Measurements from ENCODE around the gene DLX2. TPM values are rescaled to one million over a fixed set of nuclear protein-coding genes. Genes with fewer than 3 reads are reported as not detected.

The DLX2 gene
- total and polyA plus RNA-seq, 4 donors: 0.50 TPM; not detected in 3

DNA sequence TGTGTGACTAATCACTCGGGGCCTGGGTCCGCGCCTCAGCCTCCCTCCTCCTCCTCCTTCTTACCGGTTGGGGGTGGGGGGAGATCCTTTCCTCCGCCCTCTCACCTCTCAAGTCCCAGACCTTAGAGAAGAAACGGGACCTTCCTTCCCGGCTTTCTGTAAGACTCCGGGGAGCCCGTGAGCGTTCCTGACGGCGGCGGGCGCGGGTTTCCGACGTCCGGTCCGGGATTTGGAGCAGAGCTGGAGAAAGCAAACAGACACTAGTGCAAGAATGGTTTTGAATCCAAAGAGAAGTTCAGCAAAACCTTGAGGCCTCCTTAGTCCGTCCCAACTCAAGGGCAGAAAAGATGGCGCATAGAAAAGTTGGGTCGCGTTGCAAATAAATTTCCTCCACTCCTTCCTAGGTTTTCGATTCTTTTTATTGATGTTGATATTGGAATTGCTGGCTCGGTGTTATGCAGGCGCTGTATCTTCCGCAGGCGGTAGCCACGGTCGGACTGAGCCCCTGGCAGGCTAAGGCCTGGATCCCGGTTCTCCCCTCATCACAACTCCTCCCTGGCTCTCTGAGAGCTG is 15.4 kb downstream of the DLX2 start:
- ATAC-seq (ENCODE audit: low FRiP score): no peak
- H3K4me1 ChIP-seq (ENCODE audit: control insufficient read depth in 1 of 2, insufficient read depth in 2 of 2, low read length in 2 of 2): no peaks in the 10 kb centered on the region
- DNase-seq: peak in 1 of 2 donors; percentile 55
- no peaks in the 10 kb centered on the region for H3K36me3 ChIP-seq (ENCODE audit: control insufficient read depth in 1 of 2, insufficient read depth in 2 of 2, low read length in 1 of 2)
- no peaks in the 10 kb centered on the region for H3K9me3 ChIP-seq (ENCODE audit: control insufficient read depth, low read length)
- peaks cover 0 to 3% of the 10 kb centered on the region in 2 donors for H3K27me3 ChIP-seq (ENCODE audit: control insufficient read depth in 1 of 2, insufficient read depth in 2 of 2, low read length in 1 of 2)
- no peak overlapping the region for H3K4me3 ChIP-seq (ENCODE audit: low read length in 2 of 2)
- H3K27ac ChIP-seq (ENCODE audit: low read depth in 1 of 2, low read length in 2 of 2): no peak overlapping the region
- 16 to 21% methylated on average over 31 of the region's 31 CpGs for whole genome bisulfite sequencing, 2 donors
- intact Hi-C loops (cut with DNase I): no loop called here

DNA sequence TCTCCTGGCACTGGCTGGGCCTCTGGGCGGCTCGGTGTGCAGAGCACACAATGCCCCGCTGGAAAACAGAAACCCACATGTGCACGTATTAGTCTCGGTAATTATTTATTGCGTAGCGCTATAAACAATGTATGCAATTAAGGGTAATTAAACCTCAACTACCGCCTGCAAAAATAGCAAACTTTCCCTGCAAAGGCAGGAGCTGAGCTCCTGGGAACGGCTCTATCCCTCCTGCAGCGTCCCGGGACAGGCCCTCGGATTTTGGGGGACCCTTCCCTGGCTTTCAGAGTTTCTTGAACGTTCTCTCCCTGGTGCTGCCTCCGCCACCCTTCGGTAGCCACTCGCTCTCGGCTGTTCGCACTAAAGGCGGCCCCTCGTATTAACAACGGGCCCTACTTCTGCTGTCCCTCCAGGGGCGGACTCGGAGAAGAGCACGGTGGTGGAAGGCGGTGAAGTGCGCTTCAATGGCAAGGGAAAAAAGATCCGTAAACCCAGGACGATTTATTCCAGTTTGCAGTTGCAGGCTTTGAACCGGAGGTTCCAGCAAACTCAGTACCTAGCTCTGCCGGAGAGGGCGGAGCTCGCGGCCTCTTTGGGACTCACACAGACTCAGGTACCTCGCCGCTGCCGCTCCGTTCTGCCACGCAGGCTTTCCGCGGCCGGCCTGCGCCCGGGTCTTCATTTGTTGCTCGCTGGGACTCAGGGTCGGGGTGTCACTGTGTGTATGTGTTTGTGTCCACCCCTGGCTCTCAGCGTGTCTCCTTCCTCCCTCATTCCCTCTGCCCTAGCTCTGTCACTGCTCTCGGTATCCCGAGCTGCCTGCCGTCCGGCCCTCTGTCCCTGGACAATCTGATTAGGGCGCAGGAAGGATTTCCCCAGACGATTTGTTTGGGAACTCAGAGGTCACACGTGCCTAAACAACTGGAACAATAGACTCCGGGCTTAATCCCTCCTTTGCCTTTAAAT is 16.2 kb downstream of the DLX2 start:
- H3K27me3 ChIP-seq (ENCODE audit: control insufficient read depth in 1 of 2, insufficient read depth in 2 of 2, low read length in 1 of 2): peaks cover 0 to 3% of the 10 kb centered on the region in 2 donors
- DNase-seq (peak in 1 of 2 donors; percentile 78), ATAC-seq (ENCODE audit: low FRiP score) (no peak)
- H3K27ac ChIP-seq (ENCODE audit: low read depth in 1 of 2, low read length in 2 of 2): no peak overlapping the region
- H3K36me3 ChIP-seq (ENCODE audit: control insufficient read depth in 1 of 2, insufficient read depth in 2 of 2, low read length in 1 of 2): no peaks in the 10 kb centered on the region
- H3K4me3 ChIP-seq (ENCODE audit: low read length in 2 of 2): no peak overlapping the region
- WGBS, 2 donors: 11 to 12% methylated on average over 54 of the region's 54 CpGs
- intact Hi-C loops (cut with DNase I): no loop called here
- no peaks in the 10 kb centered on the region for H3K9me3 ChIP-seq (ENCODE audit: control insufficient read depth, low read length)
- H3K4me1 ChIP-seq (ENCODE audit: control insufficient read depth in 1 of 2, insufficient read depth in 2 of 2, low read length in 2 of 2): no peaks in the 10 kb centered on the region

DNA sequence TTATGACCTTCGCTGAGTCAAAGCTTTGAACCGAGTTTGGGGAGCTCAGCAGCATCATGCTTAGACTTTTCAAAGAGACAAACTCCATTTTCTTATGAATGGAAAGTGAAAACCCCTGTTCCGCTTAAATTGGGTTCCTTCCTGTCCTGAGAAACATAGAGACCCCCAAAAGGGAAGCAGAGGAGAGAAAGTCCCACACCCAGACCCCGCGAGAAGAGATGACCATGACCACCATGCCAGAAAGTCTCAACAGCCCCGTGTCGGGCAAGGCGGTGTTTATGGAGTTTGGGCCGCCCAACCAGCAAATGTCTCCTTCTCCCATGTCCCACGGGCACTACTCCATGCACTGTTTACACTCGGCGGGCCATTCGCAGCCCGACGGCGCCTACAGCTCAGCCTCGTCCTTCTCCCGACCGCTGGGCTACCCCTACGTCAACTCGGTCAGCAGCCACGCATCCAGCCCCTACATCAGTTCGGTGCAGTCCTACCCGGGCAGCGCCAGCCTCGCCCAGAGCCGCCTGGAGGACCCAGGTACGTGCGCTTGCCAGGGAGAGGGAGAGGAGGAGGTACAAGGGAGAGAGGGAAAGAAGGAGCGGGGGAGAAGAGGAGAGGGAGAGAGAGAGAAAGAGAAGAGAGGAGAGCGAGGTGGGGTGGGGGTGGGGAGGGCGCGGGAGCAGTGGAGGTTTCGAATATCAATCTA is 17.1 kb downstream of the DLX2 start, which contains the start of gene DLX1:
TSS of gene DLX1 (plus strand) at position 48 of the 700 bp plus-strand sequence. CDS start at position 219, 171 bp downstream.
- peak in 1 of 2 donors; percentile 76 for DNase-seq
- 5% methylated on average over 34 of the region's 34 CpGs for WGBS, 2 donors
- intact Hi-C loops (cut with DNase I): no loop called here

DNA sequence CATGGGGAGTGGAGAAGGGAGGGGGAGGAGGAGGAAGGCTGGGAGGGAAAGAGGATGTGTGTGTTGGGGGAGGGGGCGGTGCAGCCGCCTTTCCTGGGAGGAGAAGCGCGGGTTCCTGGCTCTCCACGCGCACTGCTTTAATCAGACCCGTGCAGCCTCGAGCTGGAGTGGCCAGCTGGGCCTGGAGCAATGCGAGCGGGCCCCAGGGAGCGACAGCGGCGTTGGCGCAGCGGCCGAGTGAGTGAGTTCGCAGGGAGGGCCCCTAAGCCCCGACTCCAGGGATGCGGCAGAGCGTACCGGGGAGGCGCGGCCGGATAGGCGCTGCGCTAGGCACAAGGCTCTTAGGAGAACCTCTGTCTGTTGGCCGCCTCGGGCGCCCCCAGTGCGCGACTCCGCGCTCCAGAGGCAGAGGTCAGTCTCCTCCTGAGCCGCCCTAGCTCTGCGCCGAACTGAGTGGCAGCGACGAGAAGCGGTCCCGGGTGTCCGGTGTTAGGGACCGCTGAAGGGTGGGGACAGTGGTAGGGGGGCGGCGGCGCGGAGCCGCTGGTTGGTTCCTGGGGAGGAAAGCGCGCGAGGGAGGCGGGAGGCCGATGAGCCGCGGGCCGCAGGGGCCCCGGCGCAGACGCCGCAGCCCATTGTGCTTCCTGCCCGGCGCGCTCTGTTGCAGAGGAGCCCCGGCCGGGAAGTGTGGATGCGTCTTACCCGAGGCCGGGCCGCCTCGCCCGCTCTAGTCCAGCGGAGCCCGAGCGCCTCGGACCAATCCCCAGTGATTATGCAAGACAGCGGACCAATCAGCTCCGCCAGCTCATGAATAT is 17.8 kb downstream of the DLX2 start:
- no peaks in the 10 kb centered on the region for H3K4me1 ChIP-seq (ENCODE audit: control insufficient read depth in 1 of 2, insufficient read depth in 2 of 2, low read length in 2 of 2)
- 1% methylated on average over 63 to 76 of the region's 76 CpGs for WGBS, 2 donors
- no peaks in the 10 kb centered on the region for H3K36me3 ChIP-seq (ENCODE audit: control insufficient read depth in 1 of 2, insufficient read depth in 2 of 2, low read length in 1 of 2)
- intact Hi-C loops (cut with DNase I): no loop called here
- DNase-seq (peak; percentile 87 to 91), ATAC-seq (ENCODE audit: low FRiP score) (peak; percentile 71)
- peaks cover 0 to 3% of the 10 kb centered on the region in 2 donors for H3K27me3 ChIP-seq (ENCODE audit: control insufficient read depth in 1 of 2, insufficient read depth in 2 of 2, low read length in 1 of 2)
- no peaks in the 10 kb centered on the region for H3K9me3 ChIP-seq (ENCODE audit: control insufficient read depth, low read length)
- no peak overlapping the region for H3K27ac ChIP-seq (ENCODE audit: low read depth in 1 of 2, low read length in 2 of 2)
- H3K4me3 ChIP-seq (ENCODE audit: low read length in 2 of 2): peak overlapping the region; percentile 2 to 41

More for the DNA sequence above, 17.1 kb downstream of the DLX2 start, which contains the start of gene DLX1:
- H3K27me3 ChIP-seq (ENCODE audit: control insufficient read depth in 1 of 2, insufficient read depth in 2 of 2, low read length in 1 of 2): peaks cover 0 to 3% of the 10 kb centered on the region in 2 donors
- H3K36me3 ChIP-seq (ENCODE audit: control insufficient read depth in 1 of 2, insufficient read depth in 2 of 2, low read length in 1 of 2): no peaks in the 10 kb centered on the region
- no peak within 1 kb of the TSS for H3K27ac ChIP-seq (ENCODE audit: low read depth in 1 of 2, low read length in 2 of 2)
- no peak for ATAC-seq (ENCODE audit: low FRiP score)
- H3K9me3 ChIP-seq (ENCODE audit: control insufficient read depth, low read length): no peaks in the 10 kb centered on the region
- H3K4me1 ChIP-seq (ENCODE audit: control insufficient read depth in 1 of 2, insufficient read depth in 2 of 2, low read length in 2 of 2): no peaks in the 10 kb centered on the region
- peak within 1 kb of the TSS; percentile 2 to 41 for H3K4me3 ChIP-seq (ENCODE audit: low read length in 2 of 2)

DNA sequence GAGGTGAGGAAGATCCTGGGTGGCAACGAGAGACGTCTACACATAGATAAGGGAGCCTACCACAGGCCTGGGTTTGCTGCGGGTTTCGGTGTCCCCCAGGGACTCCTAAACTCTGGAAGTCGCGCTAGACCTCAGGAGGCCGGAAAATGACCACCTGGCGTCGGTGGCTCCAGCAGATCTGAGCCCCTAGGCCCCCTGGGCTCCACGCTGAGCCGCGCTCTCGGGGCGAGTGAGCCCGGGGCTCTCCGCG is 18.4 kb downstream of the DLX2 start:
- Histone ChIP-seq H3K36me3 (ENCODE audit: control insufficient read depth in 1 of 2, insufficient read depth in 2 of 2, low read length in 1 of 2) (no peaks in the 10 kb centered on the region), H3K4me1 (ENCODE audit: control insufficient read depth in 1 of 2, insufficient read depth in 2 of 2, low read length in 2 of 2) (no peaks in the 10 kb centered on the region), H3K9me3 (ENCODE audit: control insufficient read depth, low read length) (no peaks in the 10 kb centered on the region), H3K4me3 (ENCODE audit: low read length in 2 of 2) (no peak overlapping the region), H3K27ac (ENCODE audit: low read depth in 1 of 2, low read length in 2 of 2) (no peak overlapping the region), H3K27me3 (ENCODE audit: control insufficient read depth in 1 of 2, insufficient read depth in 2 of 2, low read length in 1 of 2) (peaks cover 0 to 3% of the 10 kb centered on the region in 2 donors)
- 4 to 7% methylated on average over 15 to 17 of the region's 17 CpGs for WGBS, 2 donors
- no peak for DNase-seq
- intact Hi-C loops (cut with DNase I): no loop called here
- ATAC-seq (ENCODE audit: low FRiP score): no peak

DNA sequence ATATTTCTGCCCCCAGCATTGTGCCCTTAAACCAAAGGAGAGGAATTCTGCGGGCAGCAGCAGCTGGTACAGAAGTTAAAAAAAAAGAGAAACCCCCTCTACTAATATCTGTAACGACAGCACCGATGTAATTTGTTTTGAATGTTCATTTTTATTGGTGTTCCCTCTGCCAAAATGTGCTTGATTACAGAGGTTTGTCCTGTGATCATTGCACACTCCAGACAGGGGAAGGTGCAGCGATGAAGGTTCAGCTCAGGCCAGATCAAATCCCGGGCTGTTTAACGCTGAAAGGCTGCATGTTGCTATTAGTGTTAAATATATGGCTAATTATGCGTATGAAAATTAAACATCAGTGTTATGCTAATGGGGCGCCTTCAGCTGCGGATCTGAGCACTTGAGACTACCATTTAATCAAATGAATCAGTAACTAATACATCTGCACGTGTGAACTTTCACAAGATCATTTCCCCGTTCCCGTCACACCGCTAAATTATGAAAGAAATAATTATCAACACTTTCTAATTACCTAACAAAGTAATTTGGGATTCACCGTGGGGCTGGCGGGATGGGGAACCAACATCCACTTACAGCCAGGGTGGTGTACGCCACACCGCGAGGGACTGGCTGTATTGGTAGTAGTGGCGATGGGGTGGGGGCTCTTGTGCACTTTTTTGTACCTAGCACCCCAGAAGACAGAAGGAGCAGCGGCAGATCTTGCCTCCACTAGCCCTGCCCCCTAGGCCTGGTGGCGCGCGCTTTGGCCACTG is 18.9 kb downstream of the DLX2 start:
- H3K27me3 ChIP-seq (ENCODE audit: control insufficient read depth in 1 of 2, insufficient read depth in 2 of 2, low read length in 1 of 2): peaks cover 0 to 3% of the 10 kb centered on the region in 2 donors

DNA sequence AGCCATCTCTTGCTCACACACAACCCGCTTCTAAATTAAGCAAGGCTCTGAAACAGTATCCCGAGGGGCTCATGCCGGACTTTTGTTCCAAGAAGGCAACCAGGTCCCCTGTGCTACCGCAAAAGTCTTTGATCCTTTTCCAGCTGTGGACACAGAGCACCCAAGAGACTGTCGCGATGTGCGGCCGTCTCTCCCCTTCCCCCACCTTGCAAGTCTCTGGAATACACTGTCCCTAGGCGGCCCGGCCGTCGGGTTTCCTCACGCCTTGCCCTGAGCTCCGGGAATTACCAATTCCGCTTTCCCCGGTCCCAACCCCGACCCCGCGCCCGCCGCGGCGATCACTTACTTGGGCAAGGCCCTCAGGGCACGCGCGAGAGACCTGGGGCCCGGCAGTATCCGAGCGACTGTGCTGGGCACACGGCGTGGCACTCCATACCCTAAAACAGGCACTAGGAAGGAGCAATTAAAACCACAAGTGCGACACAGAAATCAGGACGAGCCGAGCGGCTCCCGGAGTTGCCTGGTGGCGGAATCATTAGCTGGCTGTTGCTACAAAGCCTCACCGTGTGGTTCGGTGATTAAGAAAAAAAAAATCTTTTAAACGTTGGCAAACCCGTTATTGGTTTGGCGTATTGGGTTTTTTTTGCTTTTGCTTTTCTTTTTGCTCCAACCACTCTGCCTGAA is 19.6 kb downstream of the DLX2 start:
- no peaks in the 10 kb centered on the region for H3K4me1 ChIP-seq (ENCODE audit: control insufficient read depth in 1 of 2, insufficient read depth in 2 of 2, low read length in 2 of 2)
- peaks cover 0 to 3% of the 10 kb centered on the region in 2 donors for H3K27me3 ChIP-seq (ENCODE audit: control insufficient read depth in 1 of 2, insufficient read depth in 2 of 2, low read length in 1 of 2)
- H3K9me3 ChIP-seq (ENCODE audit: control insufficient read depth, low read length): no peaks in the 10 kb centered on the region
- WGBS, 2 donors: 16 to 18% methylated on average over 42 of the region's 42 CpGs
- no peak for ATAC-seq (ENCODE audit: low FRiP score)
- DNase-seq: peak in 1 of 2 donors; percentile 79
- intact Hi-C loops (cut with DNase I): no loop called here
- H3K4me3 ChIP-seq (ENCODE audit: low read length in 2 of 2): no peak overlapping the region
- H3K36me3 ChIP-seq (ENCODE audit: control insufficient read depth in 1 of 2, insufficient read depth in 2 of 2, low read length in 1 of 2): no peaks in the 10 kb centered on the region
- H3K27ac ChIP-seq (ENCODE audit: low read depth in 1 of 2, low read length in 2 of 2): no peak overlapping the region

More for the DNA sequence above, 18.9 kb downstream of the DLX2 start:
- H3K4me3 ChIP-seq (ENCODE audit: low read length in 2 of 2): no peak overlapping the region
- ATAC-seq (ENCODE audit: low FRiP score) (no peak), DNase-seq (peak in 1 of 2 donors; percentile 76)
- no peaks in the 10 kb centered on the region for H3K9me3 ChIP-seq (ENCODE audit: control insufficient read depth, low read length)
- 18 to 25% methylated on average over 23 of the region's 23 CpGs for WGBS, 2 donors
- intact Hi-C loops (cut with DNase I): no loop called here
- H3K36me3 ChIP-seq (ENCODE audit: control insufficient read depth in 1 of 2, insufficient read depth in 2 of 2, low read length in 1 of 2): no peaks in the 10 kb centered on the region
- H3K27ac ChIP-seq (ENCODE audit: low read depth in 1 of 2, low read length in 2 of 2): no peak overlapping the region
- no peaks in the 10 kb centered on the region for H3K4me1 ChIP-seq (ENCODE audit: control insufficient read depth in 1 of 2, insufficient read depth in 2 of 2, low read length in 2 of 2)

All from aorta (tissue), 5 donors.